Neutrophil (primary cell): Measurements from ENCODE around the gene TRIM17.

Experiments
- H3K27ac ChIP-seq: fragments of 200-600 bp; sonication (generic); 2 replicates; pipeline ENCODE4 v1.5.1; 2016; ENCODE audit warnings: mild to moderate bottlenecking, moderate library complexity
- H3K27me3 ChIP-seq: fragments of 200-600 bp; sonication (generic); 2 replicates; pipeline ENCODE4 v1.6.0; 2016; ENCODE audit warnings: mild to moderate bottlenecking
- H3K36me3 ChIP-seq: fragments of 200-600 bp; sonication (generic); 2 replicates; pipeline ENCODE4 v1.5.1; 2017
- H3K4me1 ChIP-seq, 2 experiments: fragments of 200-600 bp in 1 of 2; sonication (generic) in 1 of 2; 1 replicate in 1 of 2; 2 replicates in 1 of 2; pipeline versions ENCODE4 v1.5.1 to v1.6.1; 2013 to 2016; ENCODE audit warnings: low read depth in 1 of 2, low read length in 1 of 2, mild to moderate bottlenecking in 1 of 2, moderate library complexity in 1 of 2; ENCODE audit not compliant: control insufficient read depth in 1 of 2, insufficient read depth in 1 of 2
- H3K4me3 ChIP-seq, 2 experiments: fragments of 200-600 bp in 1 of 2; sonication (generic) in 1 of 2; 1 replicate in 1 of 2; 2 replicates in 1 of 2; pipeline ENCODE4 v1.5.1; 2013 to 2016; ENCODE audit warnings: low read depth in 1 of 2, low read length in 1 of 2, mild to moderate bottlenecking in 1 of 2, moderate library complexity in 1 of 2
- H3K9me3 ChIP-seq: fragments of 200-600 bp; sonication (generic); 2 replicates; pipeline ENCODE4 v1.5.1; 2016
- CTCF ChIP-seq: fragments of 200-600 bp; sonication (generic); IDR thresholded peaks from 2 replicates; pipeline ENCODE4 v1.5.1; 2016; ENCODE audit warnings: antibody characterized with exemption

Gene TRIM17

GRCh38 chr1:228463009-228463558 lies 46.4 kb upstream of the TRIM17 start:
- Histone ChIP-seq H3K36me3 (no peaks in the 10 kb centered on the region), H3K9me3 (no peaks in the 10 kb centered on the region), H3K27me3 (peaks cover 100% of the 10 kb centered on the region), H3K4me1 (peaks cover 12 to 18% of the 10 kb centered on the region in 2 experiments), H3K4me3 (no peak overlapping the region), H3K27ac (no peak overlapping the region)
- no peak for TF ChIP-seq CTCF

GRCh38 chr1:228462560-228462959 lies 45.9 kb upstream of the TRIM17 start:
- H3K36me3 ChIP-seq = no peaks in the 10 kb centered on the region
- TF ChIP-seq CTCF = no peak
- no peak overlapping the region for H3K27ac ChIP-seq
- H3K4me1 ChIP-seq = peaks cover 17 to 24% of the 10 kb centered on the region in 2 experiments
- peaks cover 100% of the 10 kb centered on the region for H3K27me3 ChIP-seq
- H3K9me3 ChIP-seq = no peaks in the 10 kb centered on the region
- H3K4me3 ChIP-seq = no peak overlapping the region

- Histone ChIP-seq H3K36me3 (no peaks in the 10 kb centered on the region), H3K4me1 (peaks cover 22 to 31% of the 10 kb centered on the region in 2 experiments), H3K9me3 (no peaks in the 10 kb centered on the region), H3K4me3 (no peak overlapping the region), H3K27me3 (peaks cover 100% of the 10 kb centered on the region), H3K27ac (no peak overlapping the region)
- no peak for TF ChIP-seq CTCF
Observed at GRCh38 chr1:228460821-228461220, 44.2 kb upstream of the TRIM17 start.

GRCh38 chr1:228459091-228459993 lies 42.7 kb upstream of the TRIM17 start:
- Histone ChIP-seq H3K4me1 (peaks cover 22 to 27% of the 10 kb centered on the region in 2 experiments), H3K9me3 (no peaks in the 10 kb centered on the region), H3K27ac (no peak overlapping the region), H3K27me3 (peaks cover 100% of the 10 kb centered on the region), H3K36me3 (no peaks in the 10 kb centered on the region), H3K4me3 (peak overlapping the region; percentile 43 to 49)
- TF ChIP-seq CTCF = no peak

- TF ChIP-seq CTCF = no peak
- peaks cover 22 to 27% of the 10 kb centered on the region in 2 experiments for H3K4me1 ChIP-seq
- no peak overlapping the region for H3K27ac ChIP-seq
- no peaks in the 10 kb centered on the region for H3K9me3 ChIP-seq
- H3K27me3 ChIP-seq = peaks cover 93% of the 10 kb centered on the region
- H3K36me3 ChIP-seq = no peaks in the 10 kb centered on the region
- peak overlapping the region; percentile 43 to 49 for H3K4me3 ChIP-seq
Observed at GRCh38 chr1:228457396-228458176, 40.9 kb upstream of the TRIM17 start.
